Upper lobe of left lung (tissue), 6 donors: ENCODE results near the gene CD300A. TPM values are rescaled to one million over a fixed set of nuclear protein-coding genes. Genes with fewer than 3 reads are reported as not detected.

ENCODE experiments used
- ATAC-seq, 2 donors: fragments of 200-7000 bp; cut with Tn5 transposase; one replicate each; pipeline ENCODE4 v1.9.1; 2022; ENCODE audit warnings: mild to moderate bottlenecking in 2 of 2, moderate library complexity in 2 of 2; ENCODE audit not compliant: low FRiP score in 2 of 2
- DNase-seq, 2 donors: peaks; one replicate each; pipeline ENCODE4 v3.0.0-alpha.2; 2019 to 2020
- H3K27ac ChIP-seq, 4 donors: fragments of 200-600 bp; sonication (generic); one replicate each; pipeline ENCODE4 v1.5.1; 2016 to 2019
- H3K27me3 ChIP-seq, 4 donors: fragments of 200-600 bp; sonication (generic); one replicate each; pipeline ENCODE4 v1.5.1; 2017 to 2019
- H3K36me3 ChIP-seq, 4 donors: fragments of 200-600 bp; sonication (generic); one replicate each; pipeline ENCODE4 v1.5.1; 2016 to 2019
- H3K4me1 ChIP-seq, 4 donors: fragments of 200-600 bp; sonication (generic); one replicate each; pipeline ENCODE4 v1.5.1; 2018 to 2019
- H3K4me3 ChIP-seq, 4 donors: fragments of 200-600 bp; sonication (generic); one replicate each; pipeline ENCODE4 v1.5.1; 2017 to 2019; ENCODE audit warnings: mild to moderate bottlenecking in 2 of 4, moderate library complexity in 1 of 4
- H3K9me3 ChIP-seq, 4 donors: fragments of 200-600 bp; sonication (generic); one replicate each; pipeline ENCODE4 v1.5.1; 2018 to 2019
- EP300 ChIP-seq, 4 donors: sonication (generic); formaldehyde crosslinking; IDR thresholded peaks; one replicate each; pipeline ENCODE4 v1.5.1; 2017; ENCODE audit warnings: antibody characterized with exemption in 4 of 4, control low read depth in 2 of 4
- POLR2A ChIP-seq, 4 donors: fragments of 450-650 bp; IDR thresholded peaks; one replicate each; pipeline ENCODE4 v1.5.1; 2016 to 2017; ENCODE audit warnings: antibody characterized with exemption in 4 of 4, mild to moderate bottlenecking in 2 of 4
- POLR2AphosphoS5 ChIP-seq, 2 donors: sonication (generic); formaldehyde crosslinking; IDR thresholded peaks; one replicate each; pipeline ENCODE4 v1.5.1; 2017; ENCODE audit warnings: antibody characterized with exemption in 2 of 2
- WGBS, 2 donors: methylation state at CpG; one replicate each; pipeline ENCODE4 v1.1.5; 2017 to 2018; 5-methylcytosine and 5-hydroxymethylcytosine counted together
- total RNA-seq, 6 donors: library from RNA; depleted of rRNA in 4 of 6; stranded (reverse); fragments of >200 nt in 4 of 6; gene quantifications; one replicate each; pipeline versions ENCODE4 v1.1.0 to v1.2.1, GENCODE V29; 2016 to 2021
- TF ChIP-seq, protein P1 (sequence below), 6 experiments: fragments of 450-650 bp in 4 of 6; fragments of 200-600 bp in 2 of 6; sonication (generic) in 2 of 6; IDR thresholded peaks; one replicate each; pipeline ENCODE4 v1.5.1; 2016 to 2019; ENCODE audit warnings: antibody characterized with exemption in 6 of 6
- donor health status: DM: no; HTN: no; CAD: no; lungs with moderate emphysema.
- donor health status: DM: no; HTN: yes; CAD: no; lungs with severe emphysema.

Gene CD300A
- total RNA-seq, 6 donors from 2014 or later = 10.7 to 26.5 (median 18.0) TPM

GRCh38 chr17:74450925-74451403 lies 15.5 kb upstream of the CD300A start:
- WGBS, 2 donors = 88 to 90% methylated on average over 10 to 13 of the region's 13 CpGs
- no peak overlapping the region for H3K4me3 ChIP-seq
- H3K27me3 ChIP-seq = no peaks in the 10 kb centered on the region
- H3K9me3 ChIP-seq = no peaks in the 10 kb centered on the region
- H3K27ac ChIP-seq = peak overlapping the region in 1 of 4 donors; percentile 63
- ATAC-seq (no peak), DNase-seq (no peak)
- peaks cover 35 to 44% (median 42%) of the 10 kb centered on the region in 4 donors for H3K4me1 ChIP-seq
- TF ChIP-seq POLR2A (IDR thresholded peaks at IDR 0.05) = no peak
- no peak for TF ChIP-seq EP300 (IDR thresholded peaks at IDR 0.05)
- TF ChIP-seq, protein P1, sequence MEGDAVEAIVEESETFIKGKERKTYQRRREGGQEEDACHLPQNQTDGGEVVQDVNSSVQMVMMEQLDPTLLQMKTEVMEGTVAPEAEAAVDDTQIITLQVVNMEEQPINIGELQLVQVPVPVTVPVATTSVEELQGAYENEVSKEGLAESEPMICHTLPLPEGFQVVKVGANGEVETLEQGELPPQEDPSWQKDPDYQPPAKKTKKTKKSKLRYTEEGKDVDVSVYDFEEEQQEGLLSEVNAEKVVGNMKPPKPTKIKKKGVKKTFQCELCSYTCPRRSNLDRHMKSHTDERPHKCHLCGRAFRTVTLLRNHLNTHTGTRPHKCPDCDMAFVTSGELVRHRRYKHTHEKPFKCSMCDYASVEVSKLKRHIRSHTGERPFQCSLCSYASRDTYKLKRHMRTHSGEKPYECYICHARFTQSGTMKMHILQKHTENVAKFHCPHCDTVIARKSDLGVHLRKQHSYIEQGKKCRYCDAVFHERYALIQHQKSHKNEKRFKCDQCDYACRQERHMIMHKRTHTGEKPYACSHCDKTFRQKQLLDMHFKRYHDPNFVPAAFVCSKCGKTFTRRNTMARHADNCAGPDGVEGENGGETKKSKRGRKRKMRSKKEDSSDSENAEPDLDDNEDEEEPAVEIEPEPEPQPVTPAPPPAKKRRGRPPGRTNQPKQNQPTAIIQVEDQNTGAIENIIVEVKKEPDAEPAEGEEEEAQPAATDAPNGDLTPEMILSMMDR (IDR thresholded peaks at IDR 0.05) = no peak
- TF ChIP-seq POLR2AphosphoS5 (IDR thresholded peaks at IDR 0.05) = no peak
- peaks cover 0 to 2% (median 0%) of the 10 kb centered on the region in 4 donors for H3K36me3 ChIP-seq

GRCh38 chr17:74451557-74451956 lies 14.9 kb upstream of the CD300A start:
- H3K9me3 ChIP-seq = no peaks in the 10 kb centered on the region
- no peak for TF ChIP-seq EP300 (IDR thresholded peaks at IDR 0.05)
- TF ChIP-seq POLR2A (IDR thresholded peaks at IDR 0.05) = no peak
- TF ChIP-seq POLR2AphosphoS5 (IDR thresholded peaks at IDR 0.05) = no peak
- TF ChIP-seq, protein P1 (IDR thresholded peaks at IDR 0.05) = no peak
- no peak overlapping the region for H3K4me3 ChIP-seq
- H3K27me3 ChIP-seq = no peaks in the 10 kb centered on the region
- DNase-seq (no peak), ATAC-seq (no peak)
- H3K4me1 ChIP-seq = peaks cover 29 to 38% (median 36%) of the 10 kb centered on the region in 4 donors
- H3K36me3 ChIP-seq = peaks cover 0 to 2% (median 0%) of the 10 kb centered on the region in 4 donors
- WGBS, 2 donors = 78 to 89% methylated on average over 6 of the region's 6 CpGs
- H3K27ac ChIP-seq = peak overlapping the region in 1 of 4 donors; percentile 1

GRCh38 chr17:74452033-74452840 lies 14.2 kb upstream of the CD300A start:
- Histone ChIP-seq H3K4me3 (no peak overlapping the region), H3K4me1 (peaks cover 25 to 37% (median 30%) of the 10 kb centered on the region in 4 donors), H3K36me3 (peaks cover 0 to 2% (median 0%) of the 10 kb centered on the region in 4 donors), H3K27ac (peak overlapping the region in 3 of 4 donors; percentile 1 to 87 (median 82)), H3K9me3 (no peaks in the 10 kb centered on the region), H3K27me3 (no peaks in the 10 kb centered on the region)
- WGBS, 2 donors = 65 to 73% methylated on average over 12 to 16 of the region's 16 CpGs
- no peak for TF ChIP-seq POLR2AphosphoS5 (IDR thresholded peaks at IDR 0.05)
- no peak for TF ChIP-seq EP300 (IDR thresholded peaks at IDR 0.05)
- TF ChIP-seq, protein P1 (IDR thresholded peaks at IDR 0.05) = no peak
- TF ChIP-seq POLR2A (IDR thresholded peaks at IDR 0.05) = no peak
- DNase-seq (no peak), ATAC-seq (peak in 1 of 2 donors; percentile 21)

GRCh38 chr17:74452841-74453661 lies 13.4 kb upstream of the CD300A start:
- WGBS, 2 donors = 56 to 57% methylated on average over 10 to 21 of the region's 22 CpGs
- peak overlapping the region in 3 of 4 donors; percentile 41 to 51 (median 45) for H3K4me3 ChIP-seq
- peaks cover 27 to 39% (median 35%) of the 10 kb centered on the region in 4 donors for H3K4me1 ChIP-seq
- peaks cover 0 to 2% (median 0%) of the 10 kb centered on the region in 4 donors for H3K36me3 ChIP-seq
- ATAC-seq (no peak), DNase-seq (no peak)
- H3K9me3 ChIP-seq = no peaks in the 10 kb centered on the region
- TF ChIP-seq, protein P1 (IDR thresholded peaks at IDR 0.05) = no peak
- TF ChIP-seq POLR2A (IDR thresholded peaks at IDR 0.05) = no peak
- no peak for TF ChIP-seq EP300 (IDR thresholded peaks at IDR 0.05)
- TF ChIP-seq POLR2AphosphoS5 (IDR thresholded peaks at IDR 0.05) = no peak
- H3K27ac ChIP-seq = peak overlapping the region; percentile 65 to 87 (median 84)
- no peaks in the 10 kb centered on the region for H3K27me3 ChIP-seq
